H1 (cell line): Measurements from ENCODE around the gene ZIC1. TPM values are rescaled to one million over a fixed set of nuclear protein-coding genes. Genes with fewer than 3 reads are reported as not detected.

ENCODE experiments used
- CBX5 ChIP-seq: fragments of 300-800, 300-1000 bp; sonication (generic); IDR thresholded peaks from 2 replicates; pipeline ENCODE4 v1.7.1; 2016; ENCODE audit warnings: antibody characterized with exemption, low read length, low read depth
- POLR2A ChIP-seq, 2 experiments: IDR thresholded peaks; 1 replicate in 1 of 2; 2 replicates in 1 of 2; pipeline ENCODE4 v1.6.1; 2011; ENCODE audit warnings: low read depth in 2 of 2, low read length in 2 of 2, mild to moderate bottlenecking in 2 of 2; ENCODE audit errors: control extremely low read depth in 1 of 2
- RXRA ChIP-seq: IDR thresholded peaks from 2 replicates; pipeline ENCODE4 v1.6.1; 2011; ENCODE audit warnings: low read depth, mild to moderate bottlenecking, low read length, moderate library complexity; ENCODE audit not compliant: insufficient read depth
- polyA plus RNA-seq, 7 experiments: library from polyadenylated mRNA; depleted of rRNA in 3 of 7; stranded (reverse) in 5 of 7; unstranded in 2 of 7; fragments of >200 nt in 5 of 7; fragments of 200-250 nt in 2 of 7; gene quantifications; 1 replicate in 5 of 7; 2 replicates in 1 of 7; 4 replicates in 1 of 7; pipeline versions ENCODE4 v1.2.1 to v1.2.3, GENCODE V29; 2011 to 2013; ENCODE audit warnings: missing spikeins in 2 of 7, mixed read lengths in 2 of 7
- total RNA-seq: library from RNA; stranded (reverse); fragmentation: NEBNext Ultra II Directional; extraction: Animal tissue kit (Norgen Biotek cat#: 25700); gene quantifications from 2 replicates; pipeline ENCODE4 v1.2.1, GENCODE V29; 2021
- TF ChIP-seq, protein P1 (sequence below), 3 experiments: IDR thresholded peaks; 1 replicate in 2 of 3; 2 replicates in 1 of 3; pipeline versions ENCODE4 v1.5.1 to v1.6.1; 2011; ENCODE audit warnings: low read length in 3 of 3, mild to moderate bottlenecking in 3 of 3, inconsistent platforms in 2 of 3, low read depth in 1 of 3, moderate library complexity in 1 of 3; ENCODE audit not compliant: insufficient read depth in 1 of 3; ENCODE audit errors: control extremely low read depth in 1 of 3

Gene ZIC1
- total and polyA plus RNA-seq, 2 of the 8 experiments (the other 6 are each of a cell fraction or from before 2014, with no cell fraction given), result 0.80 to 2.2 TPM

DNA sequence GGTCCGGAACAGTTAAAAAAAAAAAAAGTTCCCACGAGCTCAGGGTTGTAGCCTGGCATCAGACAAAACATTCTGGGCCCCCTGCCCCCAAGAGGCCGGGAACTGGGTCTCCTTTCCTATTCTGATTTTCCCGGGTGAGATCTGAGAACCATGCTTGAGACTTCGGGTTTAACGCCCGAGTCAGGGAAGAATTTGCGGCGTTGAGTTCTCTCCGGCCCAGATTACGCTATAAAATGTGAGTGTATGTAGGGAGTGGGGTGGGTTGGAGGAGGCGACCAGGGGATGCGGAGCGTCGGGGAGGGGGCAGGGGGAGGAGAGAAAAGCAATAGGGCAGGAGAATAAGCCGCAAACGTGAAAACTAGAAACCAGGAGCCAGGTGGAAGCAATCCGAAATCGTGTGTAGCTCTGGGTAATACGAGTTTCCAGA is 2.7 kb downstream of the ZIC1 start (continued):
- TF ChIP-seq, protein P1, sequence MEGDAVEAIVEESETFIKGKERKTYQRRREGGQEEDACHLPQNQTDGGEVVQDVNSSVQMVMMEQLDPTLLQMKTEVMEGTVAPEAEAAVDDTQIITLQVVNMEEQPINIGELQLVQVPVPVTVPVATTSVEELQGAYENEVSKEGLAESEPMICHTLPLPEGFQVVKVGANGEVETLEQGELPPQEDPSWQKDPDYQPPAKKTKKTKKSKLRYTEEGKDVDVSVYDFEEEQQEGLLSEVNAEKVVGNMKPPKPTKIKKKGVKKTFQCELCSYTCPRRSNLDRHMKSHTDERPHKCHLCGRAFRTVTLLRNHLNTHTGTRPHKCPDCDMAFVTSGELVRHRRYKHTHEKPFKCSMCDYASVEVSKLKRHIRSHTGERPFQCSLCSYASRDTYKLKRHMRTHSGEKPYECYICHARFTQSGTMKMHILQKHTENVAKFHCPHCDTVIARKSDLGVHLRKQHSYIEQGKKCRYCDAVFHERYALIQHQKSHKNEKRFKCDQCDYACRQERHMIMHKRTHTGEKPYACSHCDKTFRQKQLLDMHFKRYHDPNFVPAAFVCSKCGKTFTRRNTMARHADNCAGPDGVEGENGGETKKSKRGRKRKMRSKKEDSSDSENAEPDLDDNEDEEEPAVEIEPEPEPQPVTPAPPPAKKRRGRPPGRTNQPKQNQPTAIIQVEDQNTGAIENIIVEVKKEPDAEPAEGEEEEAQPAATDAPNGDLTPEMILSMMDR (IDR thresholded peaks at IDR 0.05; ENCODE audit: control extremely low read depth in 1 of 3, insufficient read depth in 1 of 3, low read depth in 1 of 3, low read length in 3 of 3), result no peak
- TF ChIP-seq RXRA, result no peak
- no peak for TF ChIP-seq POLR2A (IDR thresholded peaks at IDR 0.05; ENCODE audit: control extremely low read depth in 1 of 2, low read depth in 2 of 2, low read length in 2 of 2)
- no peak for TF ChIP-seq CBX5
